DMS 273 (cell line): ENCODE results near the gene CYLC2.

Source experiments
- DNase-seq: peaks from one replicate; lab custom pipeline; 2025; ENCODE audit not compliant: unreplicated experiment; lab: John Stamatoyannopoulos, UW

CYLC2 gene, protein sequence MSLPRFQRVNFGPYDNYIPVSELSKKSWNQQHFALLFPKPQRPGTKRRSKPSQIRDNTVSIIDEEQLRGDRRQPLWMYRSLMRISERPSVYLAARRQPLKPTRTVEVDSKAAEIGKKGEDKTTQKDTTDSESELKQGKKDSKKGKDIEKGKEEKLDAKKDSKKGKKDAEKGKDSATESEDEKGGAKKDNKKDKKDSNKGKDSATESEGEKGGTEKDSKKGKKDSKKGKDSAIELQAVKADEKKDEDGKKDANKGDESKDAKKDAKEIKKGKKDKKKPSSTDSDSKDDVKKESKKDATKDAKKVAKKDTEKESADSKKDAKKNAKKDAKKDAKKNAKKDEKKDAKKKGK

DNA sequence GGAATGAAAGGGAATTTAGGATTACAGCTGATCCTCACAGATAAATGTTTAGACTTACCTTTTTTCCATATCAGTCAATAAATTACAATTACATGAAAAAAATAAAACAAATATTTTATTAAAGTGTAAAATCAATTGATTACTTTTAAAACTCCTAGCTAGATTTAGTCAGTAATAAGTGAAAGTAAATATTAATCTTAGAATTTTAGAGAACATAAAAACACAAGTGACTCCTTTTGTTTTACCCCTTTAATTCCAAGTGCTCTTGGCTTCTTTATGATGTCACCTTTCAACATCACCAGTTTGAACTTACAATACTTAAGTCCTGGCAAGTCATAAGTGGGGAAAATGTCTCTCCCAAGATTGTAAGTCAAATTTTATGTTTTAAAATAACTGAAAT lies at the start of gene CYLC2:
Gene CYLC2 (plus strand): TSS at position 301 of the 400 bp plus-strand sequence. CDS start 48 bp downstream, at position 349.
- DNase-seq, result no peak

DNA sequence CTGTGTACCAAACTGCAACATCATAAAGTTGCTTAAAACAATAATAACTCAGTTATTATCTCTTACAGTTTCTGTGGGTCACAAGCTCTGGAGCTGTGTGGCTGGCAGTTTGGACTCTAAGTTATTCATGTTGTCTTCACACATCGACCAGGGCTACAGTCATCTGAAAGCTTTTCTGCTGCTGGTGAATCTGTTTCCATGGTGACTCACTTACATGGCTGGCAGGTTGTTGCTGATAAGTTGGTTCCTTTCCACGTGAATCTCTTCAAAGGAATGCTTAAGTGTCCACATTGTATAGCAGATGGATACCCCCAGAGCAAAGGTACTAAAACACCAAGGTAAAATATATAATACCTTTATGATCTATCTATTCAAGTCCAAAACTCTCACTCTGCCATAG lies 44.8 kb upstream of the CYLC2 start:
- no peak for DNase-seq

DNA sequence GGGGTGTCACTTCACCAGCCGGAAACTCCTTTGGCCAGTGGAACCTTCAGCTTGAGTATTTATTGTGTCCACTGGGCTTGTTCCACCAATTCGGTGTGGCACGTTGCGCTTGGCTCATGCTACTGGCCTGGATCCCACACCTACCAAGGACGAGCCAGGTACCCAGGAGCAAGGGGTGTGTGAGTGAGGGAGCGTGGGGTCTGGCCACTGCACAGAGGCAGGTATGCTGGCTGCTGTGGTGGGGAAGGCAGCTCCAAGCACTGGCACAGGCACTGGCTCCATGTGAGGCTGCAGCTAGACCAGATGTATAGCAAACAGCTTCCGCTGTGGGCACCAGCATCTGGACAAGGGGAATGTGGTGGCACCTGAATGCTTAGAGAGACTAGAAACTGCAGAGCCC lies 28.1 kb upstream of the CYLC2 start:
- DNase-seq, result no peak

DNA sequence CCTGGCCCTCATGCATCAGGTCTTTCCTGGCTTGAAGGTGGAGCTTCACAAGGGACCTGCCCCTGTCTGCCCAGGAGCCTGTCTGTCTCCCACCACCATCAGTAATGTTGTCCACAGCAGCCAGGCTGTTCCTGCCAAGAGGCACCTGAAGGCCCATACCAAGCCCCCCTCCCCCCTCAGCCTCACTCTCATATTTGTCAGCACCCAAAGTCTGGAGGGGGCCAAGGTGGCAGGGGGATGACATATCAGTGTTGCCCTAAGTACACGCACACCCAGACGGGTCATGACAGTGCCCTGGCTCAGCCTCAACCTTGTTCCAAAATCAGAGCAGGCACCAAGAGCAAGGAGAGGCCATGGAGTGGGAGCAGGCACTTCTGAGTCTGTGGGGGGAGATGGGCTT lies 27.2 kb upstream of the CYLC2 start:
- DNase-seq, result no peak

DNA sequence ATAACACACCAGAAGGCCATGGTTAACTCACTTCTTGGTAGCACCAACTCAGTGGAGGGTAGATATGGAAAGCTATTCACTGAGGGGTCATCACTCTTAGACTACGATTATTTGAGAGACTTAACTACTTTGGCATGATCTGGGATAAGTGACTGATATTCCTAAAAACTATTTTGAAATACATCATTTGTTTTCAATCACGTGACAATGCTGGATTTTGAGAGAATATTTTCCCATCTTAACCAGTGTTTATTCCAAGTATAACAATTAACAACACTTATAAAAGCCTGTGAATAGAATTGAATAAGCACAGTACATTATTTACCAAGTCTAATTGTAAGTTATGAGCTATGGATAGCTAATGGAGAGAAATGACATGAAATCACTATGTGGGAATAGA lies 22.4 kb upstream of the CYLC2 start:
- DNase-seq, result no peak

DNA sequence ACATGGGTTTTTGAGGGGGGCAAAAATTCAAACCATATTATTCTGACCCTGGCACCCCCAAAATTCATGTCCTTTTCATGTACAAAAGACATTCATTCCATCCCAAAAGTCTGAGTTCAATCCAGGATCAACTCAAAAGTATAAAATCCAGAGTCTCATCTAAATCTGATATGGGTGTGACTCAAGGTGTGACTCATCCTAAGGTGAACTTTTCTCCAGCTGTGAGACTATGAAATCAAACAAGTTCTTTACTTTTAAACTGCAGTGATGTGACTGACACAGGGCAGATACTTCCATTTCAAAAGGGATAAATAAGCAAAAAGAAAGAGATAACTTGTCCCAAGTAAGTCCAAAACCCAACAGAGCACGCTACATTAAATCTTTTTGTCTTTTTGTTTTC lies 20.6 kb upstream of the CYLC2 start:
- no peak for DNase-seq

DNA sequence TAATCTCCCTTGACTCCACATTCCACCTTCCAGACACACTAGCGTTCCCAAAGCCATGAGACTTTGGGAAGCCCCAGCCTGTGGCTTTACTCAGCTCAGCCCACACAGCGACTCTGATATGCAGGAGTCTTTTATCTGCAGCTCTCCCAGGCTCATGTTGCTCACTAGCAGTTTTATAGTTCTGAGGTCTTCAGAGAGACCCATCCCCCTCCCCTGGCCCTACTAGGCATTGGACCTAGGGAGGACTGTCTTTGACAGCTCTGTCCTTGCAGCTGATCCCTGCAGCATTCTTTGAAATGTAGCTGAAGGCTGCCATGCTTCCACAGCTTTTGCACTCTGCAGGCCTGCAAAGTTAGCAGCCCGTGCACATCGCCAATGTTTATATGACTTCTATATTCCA lies 19.9 kb upstream of the CYLC2 start:
- DNase-seq, result no peak

DNA sequence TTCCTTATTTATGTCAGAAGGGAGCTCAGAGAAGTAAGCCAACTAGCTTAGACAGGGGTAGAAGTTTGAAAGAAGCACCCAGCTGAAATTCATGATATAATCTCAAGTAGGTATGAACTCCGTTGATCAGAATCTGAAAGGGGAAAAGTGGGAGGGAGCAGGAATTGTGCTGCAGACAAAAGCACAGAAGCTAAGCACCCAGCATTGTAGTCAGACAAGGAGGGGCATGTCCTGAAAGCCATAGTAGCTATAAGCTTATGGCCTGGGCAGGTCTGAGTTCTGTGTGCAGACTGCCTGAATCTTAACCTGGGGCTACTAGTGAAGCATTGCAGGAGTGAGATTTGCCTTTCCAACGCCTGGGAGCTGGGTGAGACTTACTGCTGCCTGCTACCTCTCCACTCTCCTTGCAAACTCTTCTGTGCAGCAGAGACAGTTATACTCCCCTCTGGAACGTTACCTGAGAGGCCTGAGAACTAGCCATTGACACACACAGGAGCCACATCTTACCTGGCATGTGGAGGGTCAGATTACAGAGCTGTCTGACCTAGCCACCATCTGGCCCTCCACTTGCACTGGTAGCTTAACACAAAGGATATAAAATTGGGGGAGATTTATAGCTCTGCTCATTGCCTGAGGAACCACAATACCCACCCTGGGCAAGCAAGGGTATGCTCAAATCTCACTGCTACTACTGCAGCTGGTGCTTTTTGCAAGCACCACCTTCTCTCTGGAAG lies 9.8 kb upstream of the CYLC2 start:
- DNase-seq, result no peak

DNA sequence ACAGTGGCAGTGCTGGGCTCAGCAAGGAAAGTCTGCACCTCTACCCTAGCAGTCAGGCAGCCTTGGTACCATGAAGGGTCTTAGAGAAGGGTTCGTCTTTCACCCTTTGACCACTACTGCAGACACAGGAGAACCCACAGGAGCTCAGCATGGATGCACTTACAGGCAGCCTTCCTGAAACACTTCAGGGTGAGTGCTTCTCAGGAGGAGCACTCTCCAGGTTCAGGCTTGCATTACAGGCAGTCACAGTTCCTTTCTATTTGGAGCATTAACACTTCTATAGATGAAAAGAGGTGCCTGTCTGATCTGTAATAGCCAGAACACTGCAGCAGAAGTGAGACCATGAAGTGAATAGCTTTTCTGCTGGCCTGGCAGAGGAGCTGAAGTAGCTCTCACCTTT lies 8.7 kb upstream of the CYLC2 start:
- no peak for DNase-seq

DNA sequence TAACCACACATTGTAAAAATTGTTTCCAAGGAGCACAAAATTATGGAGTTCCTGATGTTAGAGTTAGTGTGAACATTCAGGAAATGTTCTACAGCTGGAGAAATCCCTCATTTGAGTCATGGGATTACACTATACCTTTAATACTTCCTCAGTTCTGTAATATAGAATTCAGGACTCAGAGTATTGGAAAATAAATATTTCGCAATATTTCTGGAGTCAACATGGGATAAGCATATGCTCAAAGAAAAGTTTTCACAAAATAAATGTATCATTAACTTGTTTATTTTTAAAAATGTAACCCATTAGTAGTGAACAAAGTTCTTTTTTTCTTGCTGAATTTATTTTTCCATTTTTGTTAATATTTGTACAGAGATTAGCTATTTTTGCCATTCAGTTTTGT lies 8.6 kb downstream of the CYLC2 start:
- DNase-seq, result no peak

DNA sequence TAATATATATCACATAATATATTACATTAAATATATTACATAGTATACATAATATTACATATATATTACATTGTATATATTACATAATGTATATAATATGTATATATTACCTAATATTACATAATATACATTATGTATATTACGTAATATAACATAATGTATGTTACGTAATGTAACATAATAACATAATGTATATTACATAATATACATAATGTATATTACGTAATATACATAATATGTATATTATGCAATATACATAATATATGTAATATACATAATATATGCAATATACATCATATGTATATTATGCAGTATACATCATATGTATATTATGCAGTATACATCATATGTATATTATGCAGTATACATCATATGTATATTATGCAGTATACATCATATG lies 19.1 kb downstream of the CYLC2 start:
- no peak for DNase-seq

DNA sequence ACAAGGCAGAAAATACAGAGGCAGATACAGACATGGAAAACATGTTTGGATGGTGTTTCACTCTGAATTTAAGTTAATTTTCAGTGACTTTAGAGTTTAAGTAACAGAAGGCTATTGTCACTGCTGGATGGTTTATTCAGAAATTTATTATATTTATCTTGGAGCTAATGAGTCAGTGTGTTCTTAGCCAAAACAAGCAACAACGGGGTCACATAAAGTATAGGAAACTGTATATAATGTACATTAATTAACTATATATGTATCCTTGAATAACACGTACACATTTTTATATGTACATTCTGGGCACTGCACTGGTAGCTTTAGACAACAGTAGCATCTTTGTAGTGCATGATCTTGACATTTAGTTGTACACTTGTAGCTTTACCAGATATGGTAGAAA lies 30.7 kb downstream of the CYLC2 start:
- DNase-seq, result no peak

DNA sequence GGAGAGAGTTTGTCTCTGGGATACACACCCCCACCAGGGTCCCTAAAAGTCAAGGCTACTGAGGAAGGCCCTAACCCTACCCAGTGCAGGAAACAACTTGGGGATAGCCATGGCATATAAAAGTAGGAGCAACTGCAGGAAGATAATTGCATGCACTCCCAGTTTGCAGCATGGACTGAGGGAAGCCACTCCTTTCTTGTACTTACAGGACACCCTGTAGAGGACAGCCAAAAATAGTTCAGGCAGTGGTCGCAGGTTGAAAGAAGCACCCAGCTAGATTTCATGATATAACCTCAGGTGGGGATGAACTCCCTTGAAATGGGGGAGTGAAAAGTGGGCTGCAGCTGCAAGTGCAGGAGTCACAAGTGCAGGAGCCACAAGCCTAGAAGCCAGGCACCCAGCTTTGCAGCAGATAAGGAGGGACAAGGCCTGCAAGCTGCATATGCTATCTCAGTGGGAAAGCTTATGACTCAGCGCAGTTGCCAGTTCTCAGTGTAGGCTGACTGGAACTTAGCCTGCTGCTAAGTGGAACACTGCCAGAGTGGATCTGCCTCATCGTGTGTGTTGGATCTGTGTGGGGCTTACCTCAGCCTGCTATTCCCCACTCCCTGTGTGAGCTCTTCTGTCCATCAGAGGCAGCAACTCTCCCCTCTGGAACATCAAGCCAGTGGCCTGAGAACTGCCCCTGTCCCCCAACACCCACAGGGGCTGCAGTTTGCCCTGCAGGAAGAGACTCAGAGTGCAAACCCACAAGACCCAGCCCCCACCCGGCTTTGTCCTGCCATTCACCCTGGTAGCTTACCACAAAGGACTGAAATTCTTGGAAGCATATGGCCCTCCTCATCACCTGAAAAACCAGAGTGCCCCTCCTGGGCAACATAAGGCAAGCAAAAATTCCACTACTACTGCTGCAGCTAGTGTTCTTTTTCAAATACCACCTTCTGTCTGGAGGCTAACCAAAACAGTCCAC lies 42.7 kb downstream of the CYLC2 start:
- DNase-seq, result peak; percentile 3

DNA sequence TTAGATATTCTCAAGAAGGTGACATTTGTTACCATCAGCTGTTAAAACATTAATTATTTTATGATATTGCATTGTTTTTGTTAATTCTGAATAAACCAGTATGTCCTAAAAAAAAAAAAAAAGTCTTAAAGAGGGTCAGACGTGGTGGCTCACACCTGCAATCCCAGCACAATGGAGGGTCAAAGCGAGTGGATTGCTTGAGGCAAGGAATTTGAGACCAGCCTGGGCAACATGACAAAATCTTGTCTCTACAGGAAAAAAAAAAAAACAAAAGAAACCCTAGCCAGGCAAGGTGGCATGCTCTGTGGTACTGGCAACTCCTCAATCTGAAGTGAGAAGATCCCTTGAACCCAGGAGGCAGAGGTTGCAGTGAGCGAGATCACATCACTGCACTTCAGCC lies 46.8 kb downstream of the CYLC2 start:
- no peak for DNase-seq
